AG09319 (cell line): ENCODE data around the gene CCDC3.

ENCODE experiments used
- DNase-seq: peaks from one replicate; pipeline ENCODE4 v3.0.0-alpha.2; 2010; ENCODE audit warnings: low read depth; ENCODE audit errors: extremely low read depth
- TF ChIP-seq, protein P1 (sequence below): IDR thresholded peaks from 2 replicates; pipeline ENCODE4 v1.5.1; 2011; ENCODE audit warnings: low read depth, mild to moderate bottlenecking, inconsistent platforms, low read length, moderate library complexity

CCDC3 gene

GRCh38 chr10:13019280-13019679, 17.8 kb upstream of the CCDC3 start:
- no peak for DNase-seq
- TF ChIP-seq, protein P1, sequence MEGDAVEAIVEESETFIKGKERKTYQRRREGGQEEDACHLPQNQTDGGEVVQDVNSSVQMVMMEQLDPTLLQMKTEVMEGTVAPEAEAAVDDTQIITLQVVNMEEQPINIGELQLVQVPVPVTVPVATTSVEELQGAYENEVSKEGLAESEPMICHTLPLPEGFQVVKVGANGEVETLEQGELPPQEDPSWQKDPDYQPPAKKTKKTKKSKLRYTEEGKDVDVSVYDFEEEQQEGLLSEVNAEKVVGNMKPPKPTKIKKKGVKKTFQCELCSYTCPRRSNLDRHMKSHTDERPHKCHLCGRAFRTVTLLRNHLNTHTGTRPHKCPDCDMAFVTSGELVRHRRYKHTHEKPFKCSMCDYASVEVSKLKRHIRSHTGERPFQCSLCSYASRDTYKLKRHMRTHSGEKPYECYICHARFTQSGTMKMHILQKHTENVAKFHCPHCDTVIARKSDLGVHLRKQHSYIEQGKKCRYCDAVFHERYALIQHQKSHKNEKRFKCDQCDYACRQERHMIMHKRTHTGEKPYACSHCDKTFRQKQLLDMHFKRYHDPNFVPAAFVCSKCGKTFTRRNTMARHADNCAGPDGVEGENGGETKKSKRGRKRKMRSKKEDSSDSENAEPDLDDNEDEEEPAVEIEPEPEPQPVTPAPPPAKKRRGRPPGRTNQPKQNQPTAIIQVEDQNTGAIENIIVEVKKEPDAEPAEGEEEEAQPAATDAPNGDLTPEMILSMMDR: no peak

- DNase-seq: no peak
Measured at GRCh38 chr10:13018171-13018570, 16.7 kb upstream of the CCDC3 start.

GRCh38 chr10:13016886-13017285, 15.4 kb upstream of the CCDC3 start:
- no peak for DNase-seq
- TF ChIP-seq, protein P1: no peak

More at GRCh38 chr10:13018171-13018570, 16.7 kb upstream of the CCDC3 start:
- TF ChIP-seq, protein P1: no peak

DNA sequence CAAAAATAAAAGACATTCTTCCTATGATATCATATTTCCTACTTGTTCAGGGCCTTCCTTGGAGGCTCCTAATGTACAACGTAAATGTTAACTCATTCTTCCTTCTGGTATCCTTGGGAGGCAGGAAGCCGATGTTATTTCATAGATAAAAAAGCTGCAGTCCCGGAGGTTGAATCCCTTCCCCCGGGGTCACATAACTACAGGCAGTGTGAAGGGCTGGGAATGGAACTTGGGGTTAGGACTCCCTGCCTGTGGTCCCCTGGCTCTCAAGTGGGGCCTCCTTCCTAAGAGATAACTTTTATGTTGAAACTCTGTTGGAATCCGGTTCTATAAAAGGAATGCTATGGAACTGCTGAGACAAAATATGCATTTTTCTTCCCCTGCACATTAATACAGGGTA, 14.9 kb upstream of the CCDC3 start:
- DNase-seq: no peak
- TF ChIP-seq, protein P1: no peak

DNA sequence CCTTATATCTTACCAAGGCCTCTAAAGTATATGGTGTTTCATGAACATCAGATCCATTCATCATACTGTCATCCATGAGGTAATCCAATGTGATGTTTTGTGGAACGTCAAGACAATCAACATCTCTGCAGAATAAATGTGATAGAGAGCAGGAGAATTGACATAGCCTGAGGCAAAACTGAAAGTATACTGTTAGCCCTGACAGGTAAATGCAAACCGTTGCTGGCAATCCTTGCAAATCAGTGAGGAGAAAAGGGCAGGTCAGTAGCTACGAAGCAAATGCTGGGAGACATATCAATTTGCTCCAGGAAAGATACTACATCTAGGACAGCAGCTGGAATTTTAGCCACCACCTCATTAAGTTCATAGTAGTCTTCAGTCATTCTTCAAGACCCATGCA, 4.5 kb upstream of the CCDC3 start:
- TF ChIP-seq, protein P1: no peak
- no peak for DNase-seq

DNA sequence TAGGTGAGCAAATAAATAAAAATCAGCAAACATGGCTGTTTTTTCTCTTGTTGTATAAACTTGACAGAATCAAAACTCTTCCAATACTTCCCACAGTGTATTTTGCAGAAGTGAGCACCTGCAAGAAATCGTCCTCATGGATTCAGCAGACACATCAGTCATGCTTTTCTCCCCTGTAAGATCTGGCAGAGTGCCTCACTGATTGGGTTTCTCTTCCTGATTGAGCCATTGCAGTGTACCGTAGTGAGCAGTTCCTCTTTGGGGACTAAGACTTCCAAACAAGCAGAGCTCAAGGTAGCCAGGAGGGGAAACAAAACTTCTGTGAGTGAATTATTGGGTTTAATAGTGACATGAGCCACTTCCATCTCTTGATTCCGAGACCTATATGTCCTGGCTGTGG, 2.2 kb upstream of the CCDC3 start:
- DNase-seq: no peak
- TF ChIP-seq, protein P1: no peak

GRCh38 chr10:13003004-13003403, 1.5 kb upstream of the CCDC3 start:
- DNase-seq: no peak
- TF ChIP-seq, protein P1: no peak

- no peak for DNase-seq
- TF ChIP-seq, protein P1: no peak
Measured at GRCh38 chr10:13001887-13002212, 337 bp upstream of the CCDC3 start.
